ENCODE data around the gene VPS26B. TPM values are rescaled to one million over a fixed set of nuclear protein-coding genes. Genes with fewer than 3 reads are reported as not detected.
A peak's percentile ranks its signal among the peaks of the same experiment; 100 is the strongest.
"Not testable (repeated sequence)": the region's sequence is repeated elsewhere in the genome, so short reads cannot be mapped to it uniquely, and the experiment has no call there.

The VPS26B gene
- total RNA-seq, 1 donor from 2014 or later, result 37.6 TPM

DNA sequence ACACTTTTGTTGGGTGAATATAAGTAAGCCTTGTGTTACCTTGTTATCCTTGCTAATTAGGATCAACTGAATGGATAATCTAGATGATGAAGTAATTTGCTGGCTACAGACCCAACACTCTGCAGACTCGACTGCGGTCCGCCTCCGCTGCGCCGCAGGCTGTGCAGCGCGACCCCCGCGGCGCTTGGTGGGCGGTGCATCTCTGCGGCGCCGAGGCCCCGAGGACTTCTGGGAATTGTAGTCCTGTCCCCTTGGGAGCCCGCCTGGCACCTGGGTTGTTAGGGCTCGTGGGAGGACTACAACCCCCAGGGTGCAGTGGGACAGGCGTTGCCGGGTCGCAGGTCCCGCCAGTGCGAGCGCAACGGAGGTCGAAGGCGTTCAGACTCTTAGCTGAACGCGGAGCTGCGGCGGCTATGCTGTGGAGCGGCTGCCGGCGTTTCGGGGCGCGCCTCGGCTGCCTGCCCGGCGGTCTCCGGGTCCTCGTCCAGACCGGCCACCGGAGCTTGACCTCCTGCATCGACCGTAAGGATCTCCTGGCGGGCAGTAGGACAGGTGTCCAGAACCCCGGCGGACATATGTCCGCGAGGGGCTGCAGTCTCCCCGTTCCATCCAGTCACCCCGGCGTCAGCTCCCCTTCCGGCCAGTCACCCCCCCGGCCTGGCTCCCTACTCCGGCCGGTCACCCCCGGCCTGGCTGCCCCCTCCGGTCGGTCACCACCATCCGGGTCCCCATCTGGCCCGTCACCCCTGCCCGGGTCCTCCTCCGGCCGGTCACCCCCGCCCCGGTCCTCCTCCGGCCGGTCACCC is 28.9 kb downstream of the VPS26B start, which contains the start of the genes ACAD8 and THYN1:
TSS of gene ACAD8 (plus strand) at position 381 of the 806 bp plus-strand sequence. CDS start at position 414, 33 bp downstream.
TSS of gene THYN1 (minus strand) at position 165 of the 806 bp plus-strand sequence. CDS start 470 bp downstream, outside the sequence.
- TF ChIP-seq, protein P1, sequence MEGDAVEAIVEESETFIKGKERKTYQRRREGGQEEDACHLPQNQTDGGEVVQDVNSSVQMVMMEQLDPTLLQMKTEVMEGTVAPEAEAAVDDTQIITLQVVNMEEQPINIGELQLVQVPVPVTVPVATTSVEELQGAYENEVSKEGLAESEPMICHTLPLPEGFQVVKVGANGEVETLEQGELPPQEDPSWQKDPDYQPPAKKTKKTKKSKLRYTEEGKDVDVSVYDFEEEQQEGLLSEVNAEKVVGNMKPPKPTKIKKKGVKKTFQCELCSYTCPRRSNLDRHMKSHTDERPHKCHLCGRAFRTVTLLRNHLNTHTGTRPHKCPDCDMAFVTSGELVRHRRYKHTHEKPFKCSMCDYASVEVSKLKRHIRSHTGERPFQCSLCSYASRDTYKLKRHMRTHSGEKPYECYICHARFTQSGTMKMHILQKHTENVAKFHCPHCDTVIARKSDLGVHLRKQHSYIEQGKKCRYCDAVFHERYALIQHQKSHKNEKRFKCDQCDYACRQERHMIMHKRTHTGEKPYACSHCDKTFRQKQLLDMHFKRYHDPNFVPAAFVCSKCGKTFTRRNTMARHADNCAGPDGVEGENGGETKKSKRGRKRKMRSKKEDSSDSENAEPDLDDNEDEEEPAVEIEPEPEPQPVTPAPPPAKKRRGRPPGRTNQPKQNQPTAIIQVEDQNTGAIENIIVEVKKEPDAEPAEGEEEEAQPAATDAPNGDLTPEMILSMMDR (IDR thresholded peaks at IDR 0.05; ENCODE audit: borderline replicate concordance), result peak; percentile 65
- Histone ChIP-seq H3K36me3 (peaks cover 45% of the 10 kb centered on the region), H3K4me1 (peaks cover 42% of the 10 kb centered on the region), H3K27ac (replicated peaks) (peak within 1 kb of the TSS; percentile 86), H3K27me3 (ENCODE audit: low read depth) (no peaks in the 10 kb centered on the region), H3K4me3 (peak within 1 kb of the TSS; percentile 98), H3K9me3 (replicated peaks) (no peaks in the 10 kb centered on the region)
- DNase-seq, result peak; percentile 97
- intact Hi-C loops (cut with micrococcal nuclease), result no loop called here

DNA sequence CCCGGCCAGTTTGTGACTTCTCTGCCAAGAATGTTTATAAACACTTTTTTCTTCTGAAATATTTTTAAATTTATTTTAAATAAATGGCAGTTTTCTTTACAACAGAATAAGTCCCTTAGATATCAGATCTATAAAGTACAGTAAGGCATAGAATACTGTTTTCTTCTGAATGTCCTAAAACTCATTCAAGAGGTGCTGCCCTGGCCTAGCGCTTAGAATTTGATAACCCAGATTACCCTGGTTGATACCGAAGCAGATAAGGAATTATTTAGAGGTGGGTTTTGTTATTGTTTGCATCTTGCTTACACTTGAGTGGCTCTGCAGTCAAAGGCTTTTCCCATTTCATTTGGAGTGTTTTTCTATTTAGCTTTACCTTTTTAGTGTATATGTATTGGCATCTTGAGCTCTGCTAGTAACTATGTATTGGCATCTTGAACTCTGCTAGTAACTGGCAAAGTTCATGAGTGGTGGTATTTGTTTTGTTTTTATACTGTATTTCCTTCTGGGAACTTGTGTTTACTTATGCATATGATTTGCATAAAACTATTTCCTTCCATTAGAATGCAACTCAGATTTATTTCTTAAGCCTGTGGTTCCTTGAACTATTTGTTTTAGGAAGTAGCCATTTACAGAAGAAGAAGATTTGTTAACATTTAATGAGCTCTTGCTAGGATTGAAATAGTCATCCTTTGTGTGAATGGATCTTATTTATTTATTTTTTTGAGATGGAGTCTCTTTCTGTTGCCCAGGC is 30.1 kb downstream of the VPS26B start:
- TF ChIP-seq, protein P1 (IDR thresholded peaks at IDR 0.05; ENCODE audit: borderline replicate concordance), result no peak
- peaks cover 45% of the 10 kb centered on the region for H3K36me3 ChIP-seq
- intact Hi-C loops (cut with micrococcal nuclease), result no loop called here
- peak overlapping the region; percentile 98 for H3K4me3 ChIP-seq
- H3K27ac ChIP-seq (replicated peaks), result no peak overlapping the region
- H3K27me3 ChIP-seq (ENCODE audit: low read depth), result no peaks in the 10 kb centered on the region
- no peak for DNase-seq
- H3K9me3 ChIP-seq (replicated peaks), result no peaks in the 10 kb centered on the region
- peaks cover 42% of the 10 kb centered on the region for H3K4me1 ChIP-seq

DNA sequence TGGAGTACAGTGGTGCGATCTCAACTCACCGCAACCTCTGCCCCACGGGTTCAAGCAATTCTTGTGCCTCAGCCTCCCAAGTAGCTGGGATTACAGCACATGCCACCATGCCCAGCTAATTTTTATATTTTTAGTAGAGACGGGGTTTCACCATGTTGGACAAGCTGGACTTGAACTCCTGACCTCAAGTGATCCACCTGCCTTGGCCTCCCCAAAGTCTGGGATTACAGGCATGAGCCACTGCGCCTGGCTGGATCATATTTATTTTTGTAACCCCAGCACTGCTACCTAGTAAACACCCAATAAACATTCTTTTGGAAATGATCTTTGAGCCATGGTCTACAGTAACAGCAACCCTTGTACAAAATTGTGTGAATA is 30.7 kb downstream of the VPS26B start:
- H3K9me3 ChIP-seq (replicated peaks); H3K27ac ChIP-seq (replicated peaks); H3K27me3 ChIP-seq (ENCODE audit: low read depth); H3K4me3 ChIP-seq; intact Hi-C loops (cut with micrococcal nuclease); DNase-seq: not testable (repeated sequence)
- Histone ChIP-seq H3K36me3 (peaks cover 45% of the 10 kb centered on the region), H3K4me1 (peaks cover 42% of the 10 kb centered on the region)

DNA sequence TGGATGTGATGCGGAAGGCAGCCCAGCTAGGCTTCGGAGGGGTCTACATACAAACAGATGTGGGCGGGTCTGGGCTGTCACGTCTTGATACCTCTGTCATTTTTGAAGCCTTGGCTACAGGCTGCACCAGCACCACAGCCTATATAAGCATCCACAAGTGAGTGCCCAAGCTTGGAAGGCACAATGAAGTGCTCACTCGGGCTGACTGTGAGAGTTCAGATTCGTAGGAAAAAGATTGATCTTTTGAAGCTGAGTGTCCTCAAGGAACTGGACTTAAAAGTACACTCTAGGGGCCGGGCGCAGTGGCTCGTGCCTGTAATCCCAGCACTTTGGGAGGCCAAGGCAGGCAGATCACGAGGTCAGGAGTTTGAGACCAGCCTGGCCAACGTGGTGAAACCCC is 32.6 kb downstream of the VPS26B start:
- no peaks in the 10 kb centered on the region for H3K27me3 ChIP-seq (ENCODE audit: low read depth)
- no peak for DNase-seq
- H3K4me1 ChIP-seq, result peaks cover 33% of the 10 kb centered on the region
- peaks cover 52% of the 10 kb centered on the region for H3K36me3 ChIP-seq
- intact Hi-C loops (cut with micrococcal nuclease), result no loop called here
- H3K27ac ChIP-seq (replicated peaks), result no peak overlapping the region
- H3K4me3 ChIP-seq, result no peak overlapping the region
- no peaks in the 10 kb centered on the region for H3K9me3 ChIP-seq (replicated peaks)
- TF ChIP-seq, protein P1 (IDR thresholded peaks at IDR 0.05; ENCODE audit: borderline replicate concordance), result no peak

DNA sequence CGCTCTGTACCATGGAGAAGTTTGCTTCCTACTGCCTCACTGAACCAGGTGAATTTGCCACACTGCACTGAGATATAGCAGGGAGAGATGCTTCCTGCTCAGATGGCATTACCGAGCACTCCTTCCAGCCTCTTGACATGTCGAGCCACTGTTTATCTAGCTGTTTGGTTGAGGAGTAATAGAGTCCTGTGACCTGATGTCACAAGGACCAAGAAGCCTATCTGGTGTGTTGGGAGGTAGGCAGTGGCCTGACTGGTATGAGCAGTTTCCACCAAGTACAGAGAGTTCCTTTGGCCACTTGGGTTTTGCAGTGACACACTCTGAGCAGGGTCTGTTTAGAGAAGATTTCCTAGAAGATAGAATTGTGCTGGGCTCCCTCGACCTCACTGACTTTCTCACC is 34.1 kb downstream of the VPS26B start:
- TF ChIP-seq, protein P1 (IDR thresholded peaks at IDR 0.05; ENCODE audit: borderline replicate concordance), result no peak
- no peak overlapping the region for H3K4me3 ChIP-seq
- H3K27ac ChIP-seq (replicated peaks), result no peak overlapping the region
- DNase-seq, result no peak
- H3K27me3 ChIP-seq (ENCODE audit: low read depth), result no peaks in the 10 kb centered on the region
- intact Hi-C loops (cut with micrococcal nuclease), result no loop called here
- peaks cover 21% of the 10 kb centered on the region for H3K4me1 ChIP-seq
- H3K9me3 ChIP-seq (replicated peaks), result no peaks in the 10 kb centered on the region
- H3K36me3 ChIP-seq, result peaks cover 67% of the 10 kb centered on the region

All from left ventricle myocardium inferior (tissue), 1 donor.